GDM1 (cell line): ENCODE measurements around the gene CROCC2.
A peak's percentile ranks its signal among the peaks of the same experiment; 100 is the strongest.

ENCODE experiments used
- DNase-seq: peaks from one replicate; lab custom pipeline; 2025; lab: John Stamatoyannopoulos, UW

CROCC2 gene

GRCh38 chr2:240875228-240876034 is 30.7 kb upstream of the CROCC2 start:
- DNase-seq, result no peak

- DNase-seq, result no peak
These were observed 30.1 kb upstream of the CROCC2 start for GRCh38 chr2:240876035-240876474.

GRCh38 chr2:240876475-240877251 is 29.5 kb upstream of the CROCC2 start:
- no peak for DNase-seq

- DNase-seq, result no peak
These were observed 28.4 kb upstream of the CROCC2 start for GRCh38 chr2:240877460-240878340.

- DNase-seq, result no peak
These were observed 27.7 kb upstream of the CROCC2 start for GRCh38 chr2:240878341-240878936.

GRCh38 chr2:240879105-240879504 is 27.0 kb upstream of the CROCC2 start:
- DNase-seq, result no peak

GRCh38 chr2:240881913-240882312 is 24.2 kb upstream of the CROCC2 start:
- DNase-seq, result no peak

- no peak for DNase-seq
These were observed 21.9 kb upstream of the CROCC2 start for GRCh38 chr2:240884221-240884620.

- DNase-seq, result no peak
These were observed 21.4 kb upstream of the CROCC2 start for GRCh38 chr2:240884745-240885144.

GRCh38 chr2:240885566-240885965 is 20.6 kb upstream of the CROCC2 start:
- no peak for DNase-seq

GRCh38 chr2:240886023-240886565 is 20.0 kb upstream of the CROCC2 start:
- DNase-seq, result peak; percentile 62

GRCh38 chr2:240886678-240887609 is 19.2 kb upstream of the CROCC2 start:
- DNase-seq, result no peak

GRCh38 chr2:240887631-240888030 is 18.5 kb upstream of the CROCC2 start:
- DNase-seq, result no peak

- DNase-seq, result no peak
These were observed 17.8 kb upstream of the CROCC2 start for GRCh38 chr2:240888130-240888889.

GRCh38 chr2:240888890-240889573 is 17.1 kb upstream of the CROCC2 start:
- no peak for DNase-seq

GRCh38 chr2:240889601-240890560 is 16.3 kb upstream of the CROCC2 start:
- no peak for DNase-seq

GRCh38 chr2:240890691-240891090 is 15.4 kb upstream of the CROCC2 start:
- no peak for DNase-seq
